Spleen (tissue), 7 donors: ENCODE data around the gene MAP1LC3A.

Experiments used
- POLR2A ChIP-seq, 3 donors: fragments of 450-650 bp; IDR thresholded peaks; one replicate each; pipeline ENCODE4 v1.5.1; 2017; ENCODE audit warnings: antibody characterized with exemption in 3 of 3, mild to moderate bottlenecking in 1 of 3
- POLR2AphosphoS5 ChIP-seq, 3 donors: sonication (generic); formaldehyde crosslinking; IDR thresholded peaks; one replicate each; pipeline ENCODE4 v1.5.1; 2017; ENCODE audit warnings: antibody characterized with exemption in 3 of 3
- TF ChIP-seq, protein P1 (sequence below), 11 experiments: fragments of 200-600 bp in 7 of 11; fragments of 450-650 bp in 4 of 11; sonication (generic) in 4 of 11; IDR thresholded peaks in 8 of 11; conservative IDR thresholded peaks in 3 of 11; 1 replicate in 7 of 11; 2 replicates in 4 of 11; pipeline versions ENCODE4 v1.4.0 to v1.8.0; 2016 to 2021; ENCODE audit warnings: antibody characterized with exemption in 11 of 11, inconsistent platforms in 4 of 11, mild to moderate bottlenecking in 1 of 11
- donor health status: DM: no; HTN: no; CAD: no; lungs with moderate emphysema.
- donor health status: DM: no; HTN: no; CAD: no.
- donor health status: DM: no; HTN: no; CAD: no.

DNA sequence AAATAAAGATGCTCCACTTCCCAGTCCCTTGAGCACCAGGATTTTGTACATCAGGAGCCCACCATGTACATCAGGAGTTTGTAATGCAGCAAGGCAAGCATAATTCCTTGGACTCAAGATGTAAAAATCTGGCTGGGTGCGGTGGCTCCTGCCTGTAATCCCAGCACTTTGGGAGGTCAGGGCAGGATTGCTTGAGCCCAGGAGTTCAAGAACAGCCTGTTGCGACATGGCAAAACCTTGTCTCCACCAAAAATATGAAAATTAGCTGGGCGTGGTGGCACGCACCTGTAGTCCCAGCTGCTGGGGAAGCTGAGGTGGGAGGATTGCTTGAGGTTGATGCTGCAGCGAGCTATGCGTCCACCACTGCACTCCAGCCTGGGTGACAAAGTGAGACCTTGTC is 16.1 kb upstream of the MAP1LC3A start:
- TF ChIP-seq, protein P1, sequence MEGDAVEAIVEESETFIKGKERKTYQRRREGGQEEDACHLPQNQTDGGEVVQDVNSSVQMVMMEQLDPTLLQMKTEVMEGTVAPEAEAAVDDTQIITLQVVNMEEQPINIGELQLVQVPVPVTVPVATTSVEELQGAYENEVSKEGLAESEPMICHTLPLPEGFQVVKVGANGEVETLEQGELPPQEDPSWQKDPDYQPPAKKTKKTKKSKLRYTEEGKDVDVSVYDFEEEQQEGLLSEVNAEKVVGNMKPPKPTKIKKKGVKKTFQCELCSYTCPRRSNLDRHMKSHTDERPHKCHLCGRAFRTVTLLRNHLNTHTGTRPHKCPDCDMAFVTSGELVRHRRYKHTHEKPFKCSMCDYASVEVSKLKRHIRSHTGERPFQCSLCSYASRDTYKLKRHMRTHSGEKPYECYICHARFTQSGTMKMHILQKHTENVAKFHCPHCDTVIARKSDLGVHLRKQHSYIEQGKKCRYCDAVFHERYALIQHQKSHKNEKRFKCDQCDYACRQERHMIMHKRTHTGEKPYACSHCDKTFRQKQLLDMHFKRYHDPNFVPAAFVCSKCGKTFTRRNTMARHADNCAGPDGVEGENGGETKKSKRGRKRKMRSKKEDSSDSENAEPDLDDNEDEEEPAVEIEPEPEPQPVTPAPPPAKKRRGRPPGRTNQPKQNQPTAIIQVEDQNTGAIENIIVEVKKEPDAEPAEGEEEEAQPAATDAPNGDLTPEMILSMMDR (IDR thresholded peaks at IDR 0.05 in 8 of 11, conservative IDR thresholded peaks at IDR 0.05 in 3 of 11): no peak
- TF ChIP-seq POLR2A (IDR thresholded peaks at IDR 0.05) (no peak), POLR2AphosphoS5 (IDR thresholded peaks at IDR 0.05) (no peak)
